Measurements from ENCODE around the gene DNAI1. TPM values are rescaled to one million over a fixed set of nuclear protein-coding genes. Genes with fewer than 3 reads are reported as not detected.

DNAI1 gene
- total RNA-seq, 4 donors from 2014 or later = 0.42 to 3.9 (median 0.66) TPM; not detected in 1

DNA sequence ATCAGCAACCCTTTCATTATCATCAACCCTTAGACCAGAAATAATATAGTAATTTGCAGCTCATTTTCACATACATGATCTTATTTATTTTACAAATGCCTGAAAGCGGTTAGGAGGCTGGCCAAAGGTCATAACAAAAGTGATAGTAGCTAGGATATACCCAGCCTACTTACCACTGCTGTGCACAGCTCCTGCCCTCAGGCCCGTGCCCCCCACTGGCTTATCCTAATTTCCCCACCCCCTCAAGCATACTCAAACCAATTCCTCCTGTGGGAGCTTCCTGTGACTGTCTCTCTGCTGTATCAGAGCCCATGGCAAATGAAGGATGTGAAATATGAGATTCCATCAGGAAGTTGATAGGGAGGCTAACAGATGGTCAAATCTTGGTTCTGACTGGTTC lies 15.1 kb upstream of the DNAI1 start:
- Histone ChIP-seq H3K4me3 (no peak overlapping the region), H3K4me1 (peaks cover 0 to 30% (median 0%) of the 10 kb centered on the region in 4 donors), H3K27ac (no peak overlapping the region), H3K9me3 (no peaks in the 10 kb centered on the region), H3K27me3 (no peaks in the 10 kb centered on the region), H3K36me3 (peaks cover 0 to 16% (median 0%) of the 10 kb centered on the region in 3 donors)
- WGBS, 2 donors = 73 to 87% methylated on average over 2 of the region's 2 CpGs
- DNase-seq (ENCODE audit: low spot score in 2 of 2) = no peak
- TF ChIP-seq POLR2A (IDR thresholded peaks at IDR 0.05) (no peak), EP300 (IDR thresholded peaks at IDR 0.05) (no peak)
- TF ChIP-seq, protein P1, sequence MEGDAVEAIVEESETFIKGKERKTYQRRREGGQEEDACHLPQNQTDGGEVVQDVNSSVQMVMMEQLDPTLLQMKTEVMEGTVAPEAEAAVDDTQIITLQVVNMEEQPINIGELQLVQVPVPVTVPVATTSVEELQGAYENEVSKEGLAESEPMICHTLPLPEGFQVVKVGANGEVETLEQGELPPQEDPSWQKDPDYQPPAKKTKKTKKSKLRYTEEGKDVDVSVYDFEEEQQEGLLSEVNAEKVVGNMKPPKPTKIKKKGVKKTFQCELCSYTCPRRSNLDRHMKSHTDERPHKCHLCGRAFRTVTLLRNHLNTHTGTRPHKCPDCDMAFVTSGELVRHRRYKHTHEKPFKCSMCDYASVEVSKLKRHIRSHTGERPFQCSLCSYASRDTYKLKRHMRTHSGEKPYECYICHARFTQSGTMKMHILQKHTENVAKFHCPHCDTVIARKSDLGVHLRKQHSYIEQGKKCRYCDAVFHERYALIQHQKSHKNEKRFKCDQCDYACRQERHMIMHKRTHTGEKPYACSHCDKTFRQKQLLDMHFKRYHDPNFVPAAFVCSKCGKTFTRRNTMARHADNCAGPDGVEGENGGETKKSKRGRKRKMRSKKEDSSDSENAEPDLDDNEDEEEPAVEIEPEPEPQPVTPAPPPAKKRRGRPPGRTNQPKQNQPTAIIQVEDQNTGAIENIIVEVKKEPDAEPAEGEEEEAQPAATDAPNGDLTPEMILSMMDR (IDR thresholded peaks at IDR 0.05) = no peak

DNA sequence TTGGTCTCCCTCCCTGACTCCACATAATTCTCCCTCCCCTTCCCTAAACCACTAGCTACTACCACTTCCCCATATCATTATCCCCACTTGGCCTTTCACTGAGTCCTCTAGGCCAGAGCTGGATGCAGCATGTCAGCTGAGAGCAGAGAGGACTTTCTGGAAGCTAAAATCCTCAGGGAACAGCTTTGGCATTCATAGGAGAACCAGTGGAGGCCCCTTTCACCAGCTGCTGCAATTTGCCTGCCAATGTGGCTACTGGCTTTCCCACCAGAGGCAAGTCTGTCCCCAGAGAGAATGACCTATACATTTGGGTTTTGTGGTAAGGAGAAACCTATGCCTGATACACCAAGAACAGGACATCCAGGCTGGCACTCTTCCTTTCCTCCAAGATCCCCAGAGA lies 14.6 kb upstream of the DNAI1 start:
- DNase-seq (ENCODE audit: low spot score in 2 of 2) = no peak
- peaks cover 0 to 11% (median 0%) of the 10 kb centered on the region in 3 donors for H3K36me3 ChIP-seq
- TF ChIP-seq EP300 (IDR thresholded peaks at IDR 0.05) (no peak), POLR2A (IDR thresholded peaks at IDR 0.05) (no peak)
- TF ChIP-seq, protein P1 (IDR thresholded peaks at IDR 0.05) = no peak
- H3K4me1 ChIP-seq = peaks cover 0 to 30% (median 0%) of the 10 kb centered on the region in 4 donors
- H3K27ac ChIP-seq = no peak overlapping the region
- H3K9me3 ChIP-seq = no peaks in the 10 kb centered on the region
- no peaks in the 10 kb centered on the region for H3K27me3 ChIP-seq
- H3K4me3 ChIP-seq = no peak overlapping the region

DNA sequence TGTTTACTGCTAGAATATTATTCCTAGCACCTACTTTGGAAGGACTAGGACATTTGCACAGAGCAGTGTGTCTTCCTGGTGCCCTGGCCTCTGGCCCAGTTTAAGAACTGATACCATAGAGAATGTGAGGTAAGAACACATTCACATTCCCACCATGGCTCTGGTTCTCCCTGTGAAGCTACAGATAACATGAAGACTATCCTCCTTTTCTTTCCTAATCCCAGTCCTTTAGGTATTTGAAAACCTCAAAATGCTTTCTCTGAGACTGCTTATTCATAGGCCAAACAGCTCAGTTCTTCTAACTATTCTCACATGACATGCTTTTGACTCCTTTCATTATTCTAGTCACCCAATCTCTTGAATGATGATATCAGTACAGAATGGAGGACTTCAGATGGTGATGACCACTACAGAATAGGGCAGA lies 12.1 kb upstream of the DNAI1 start:
- H3K4me1 ChIP-seq = peaks cover 0 to 23% (median 0%) of the 10 kb centered on the region in 4 donors
- H3K9me3 ChIP-seq = no peaks in the 10 kb centered on the region
- TF ChIP-seq POLR2A (IDR thresholded peaks at IDR 0.05) (no peak), EP300 (IDR thresholded peaks at IDR 0.05) (no peak)
- TF ChIP-seq, protein P1 (IDR thresholded peaks at IDR 0.05) = no peak
- H3K36me3 ChIP-seq = no peaks in the 10 kb centered on the region
- no peak overlapping the region for H3K4me3 ChIP-seq
- no peaks in the 10 kb centered on the region for H3K27me3 ChIP-seq
- DNase-seq (ENCODE audit: low spot score in 2 of 2) = no peak
- H3K27ac ChIP-seq = no peak overlapping the region

DNA sequence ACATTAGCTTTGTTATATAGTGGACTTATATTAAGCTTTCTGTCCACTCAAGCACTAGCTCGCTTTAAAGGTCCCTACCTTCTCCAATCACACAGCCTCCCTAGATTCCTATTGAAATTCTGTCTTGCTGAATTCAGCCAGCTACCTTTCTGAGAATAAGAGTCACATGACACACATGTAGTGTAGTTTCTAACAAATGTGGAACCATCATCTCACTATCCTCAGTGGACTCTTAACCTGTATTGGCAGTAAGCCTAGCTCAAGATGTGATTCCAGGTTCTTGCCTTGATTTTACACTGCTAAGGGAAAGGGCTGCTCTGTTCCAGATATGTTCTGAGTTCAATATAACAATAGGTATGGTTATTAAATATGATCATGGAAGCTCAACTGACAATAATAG lies 11.7 kb upstream of the DNAI1 start:
- 91 to 100% methylated on average over 1 of the region's 1 CpG for WGBS, 2 donors
- TF ChIP-seq POLR2A (IDR thresholded peaks at IDR 0.05) = no peak
- no peak for TF ChIP-seq EP300 (IDR thresholded peaks at IDR 0.05)
- TF ChIP-seq, protein P1 (IDR thresholded peaks at IDR 0.05) = no peak
- Histone ChIP-seq H3K4me1 (peaks cover 0 to 23% (median 0%) of the 10 kb centered on the region in 4 donors), H3K27me3 (no peaks in the 10 kb centered on the region), H3K27ac (no peak overlapping the region), H3K9me3 (no peaks in the 10 kb centered on the region), H3K36me3 (no peaks in the 10 kb centered on the region), H3K4me3 (no peak overlapping the region)
- no peak for DNase-seq (ENCODE audit: low spot score in 2 of 2)

DNA sequence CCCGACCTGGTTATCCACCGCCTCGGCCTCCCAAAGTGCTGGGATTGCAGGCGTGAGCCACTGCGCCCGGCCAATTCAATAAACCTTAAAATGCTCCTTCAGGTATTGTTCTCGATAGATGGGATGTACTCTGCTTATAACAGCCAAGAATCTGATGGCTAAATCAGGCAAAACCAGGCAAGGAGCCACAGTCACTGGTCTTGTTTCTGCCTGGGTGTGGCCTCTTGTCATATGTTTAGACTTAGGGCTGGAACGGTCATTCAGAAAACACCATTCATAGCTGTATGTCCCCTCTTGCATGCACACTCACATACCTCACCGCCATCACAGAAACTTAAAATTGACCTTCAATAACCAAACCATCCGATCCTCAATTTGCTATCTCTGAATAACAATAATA lies 8.0 kb upstream of the DNAI1 start:
- Histone ChIP-seq H3K4me3 (no peak overlapping the region), H3K4me1 (peaks cover 0 to 41% (median 0%) of the 10 kb centered on the region in 4 donors), H3K27ac (no peak overlapping the region), H3K27me3 (no peaks in the 10 kb centered on the region), H3K36me3 (no peaks in the 10 kb centered on the region), H3K9me3 (no peaks in the 10 kb centered on the region)
- WGBS, 2 donors = 83 to 94% methylated on average over 10 of the region's 10 CpGs
- TF ChIP-seq, protein P1 (IDR thresholded peaks at IDR 0.05) = no peak
- no peak for TF ChIP-seq EP300 (IDR thresholded peaks at IDR 0.05)
- no peak for TF ChIP-seq POLR2A (IDR thresholded peaks at IDR 0.05)
- DNase-seq (ENCODE audit: low spot score in 2 of 2) = no peak

Measured in tibial nerve (tissue), 4 donors.